Mesenchymal stem cell (in vitro differentiated cells and primary cell): ENCODE results near the gene GPSM1.

Experiments used
- DNase-seq: peaks from one replicate; pipeline ENCODE4 v3.0.0-alpha.2; 2013
- H2AFZ ChIP-seq: one replicate; pipeline ENCODE4 v1.6.1; 2013; ENCODE audit warnings: low read depth, mild to moderate bottlenecking, control low read depth, inconsistent platforms, low read length, moderate library complexity
- H2AK5ac ChIP-seq: 2 replicates; pipeline ENCODE4 v1.6.1; 2013; ENCODE audit warnings: low read length, moderate library complexity, mild to moderate bottlenecking, inconsistent platforms; ENCODE audit not compliant: severe bottlenecking
- H2BK120ac ChIP-seq: one replicate; pipeline ENCODE4 v1.6.1; 2013; ENCODE audit warnings: low read depth, mild to moderate bottlenecking, inconsistent platforms, low read length, moderate library complexity
- H2BK12ac ChIP-seq, 2 experiments: one replicate each; pipeline ENCODE4 v1.6.1; 2013; ENCODE audit warnings: inconsistent platforms in 2 of 2, low read length in 2 of 2, mild to moderate bottlenecking in 2 of 2, moderate library complexity in 2 of 2, control low read depth in 1 of 2
- H2BK15ac ChIP-seq: one replicate; pipeline ENCODE4 v1.6.1; 2013; ENCODE audit warnings: mild to moderate bottlenecking, low read depth, inconsistent platforms; ENCODE audit not compliant: poor library complexity, severe bottlenecking
- H2BK5ac ChIP-seq: 2 replicates; pipeline ENCODE4 v1.6.1; 2013; ENCODE audit warnings: low read depth, mild to moderate bottlenecking, low read length, control low read depth, inconsistent platforms; ENCODE audit not compliant: poor library complexity, severe bottlenecking
- H3K14ac ChIP-seq, 2 experiments: one replicate each; pipeline ENCODE4 v1.6.1; 2013; ENCODE audit warnings: inconsistent platforms in 2 of 2, low read length in 2 of 2, control low read depth in 1 of 2, mild to moderate bottlenecking in 1 of 2, moderate library complexity in 1 of 2
- H3K18ac ChIP-seq, 2 experiments: one replicate each; pipeline ENCODE4 v1.6.1; 2013; ENCODE audit warnings: inconsistent platforms in 2 of 2, low read length in 2 of 2, control low read depth in 1 of 2, low read depth in 1 of 2, mild to moderate bottlenecking in 1 of 2
- H3K23ac ChIP-seq, 2 experiments: one replicate each; pipeline ENCODE4 v1.6.1; 2013; ENCODE audit warnings: inconsistent platforms in 2 of 2, low read length in 2 of 2, mild to moderate bottlenecking in 2 of 2, moderate library complexity in 2 of 2, control low read depth in 1 of 2
- H3K27ac ChIP-seq: 2 replicates; pipeline ENCODE4 v1.5.1; 2013; ENCODE audit warnings: mild to moderate bottlenecking, moderate library complexity, low read length, control low read depth, inconsistent platforms; ENCODE audit not compliant: poor library complexity, severe bottlenecking
- H3K27me3 ChIP-seq, 2 experiments: 2 replicates each; pipeline versions ENCODE4 v1.6.1 to v1.7.0; 2013; ENCODE audit warnings: low read length in 2 of 2, mild to moderate bottlenecking in 2 of 2, moderate library complexity in 2 of 2, control low read depth in 1 of 2, inconsistent platforms in 1 of 2; ENCODE audit not compliant: control insufficient read depth in 1 of 2, insufficient read depth in 1 of 2
- H3K36me3 ChIP-seq, 2 experiments: 2 replicates each; pipeline versions ENCODE4 v1.6.1 to v1.7.0; 2013; ENCODE audit warnings: low read length in 2 of 2, control low read depth in 1 of 2, inconsistent platforms in 1 of 2, low read depth in 1 of 2, mild to moderate bottlenecking in 1 of 2; ENCODE audit not compliant: insufficient read depth in 2 of 2, control insufficient read depth in 1 of 2
- H3K4ac ChIP-seq, 2 experiments: one replicate each; pipeline ENCODE4 v1.6.1; 2013; ENCODE audit warnings: inconsistent platforms in 2 of 2, low read length in 2 of 2, mild to moderate bottlenecking in 2 of 2, moderate library complexity in 2 of 2, control low read depth in 1 of 2, low read depth in 1 of 2
- H3K4me1 ChIP-seq: 2 replicates; pipeline ENCODE4 v1.6.1; 2013; ENCODE audit warnings: low read depth, low read length, control low read depth; ENCODE audit not compliant: control insufficient read depth, insufficient read depth
- H3K4me2 ChIP-seq: 2 replicates; pipeline ENCODE4 v1.6.1; 2013; ENCODE audit warnings: low read length, mild to moderate bottlenecking, inconsistent platforms; ENCODE audit not compliant: poor library complexity, severe bottlenecking
- H3K4me3 ChIP-seq, 2 experiments: 2 replicates each; pipeline versions ENCODE4 v1.5.1 to v1.7.0; 2013; ENCODE audit warnings: low read length in 2 of 2, mild to moderate bottlenecking in 2 of 2, control low read depth in 1 of 2, low read depth in 1 of 2; ENCODE audit not compliant: insufficient read depth in 1 of 2
- H3K79me1 ChIP-seq: replicated peaks from 2 replicates; pipeline ENCODE4 v1.6.1; 2013; ENCODE audit warnings: mild to moderate bottlenecking, control low read depth, low read length, inconsistent platforms; ENCODE audit not compliant: poor library complexity, severe bottlenecking
- H3K9ac ChIP-seq: 2 replicates; pipeline ENCODE4 v1.7.0; 2013; ENCODE audit warnings: mild to moderate bottlenecking, low read length, moderate library complexity
- H3K9me3 ChIP-seq: 2 replicates; pipeline ENCODE4 v1.7.0; 2013; ENCODE audit warnings: mild to moderate bottlenecking, low read length; ENCODE audit not compliant: control insufficient read depth
- H4K8ac ChIP-seq: one replicate; pipeline ENCODE4 v1.6.1; 2013; ENCODE audit warnings: inconsistent platforms, mild to moderate bottlenecking, low read length, moderate library complexity
- H4K91ac ChIP-seq: one replicate; pipeline ENCODE4 v1.6.1; 2013; ENCODE audit warnings: mild to moderate bottlenecking, low read length, inconsistent platforms
- WGBS: methylation state at CpG from one replicate; pipeline ENCODE4 v1.1.7; 2013; ENCODE audit warnings: mixed read lengths; 5-methylcytosine and 5-hydroxymethylcytosine counted together

GPSM1 gene

GRCh38 chr9:136300866-136301265 is 26.5 kb upstream of the GPSM1 start:
- H2AFZ ChIP-seq: no peak overlapping the region
- no peak overlapping the region for H3K4ac ChIP-seq
- peaks cover 6% of the 10 kb centered on the region for H3K4me1 ChIP-seq
- H2BK12ac ChIP-seq: no peak overlapping the region
- no peak overlapping the region for H4K91ac ChIP-seq
- no peak overlapping the region for H3K14ac ChIP-seq
- no peak overlapping the region for H4K8ac ChIP-seq
- no peaks in the 10 kb centered on the region for H3K79me1 ChIP-seq
- peaks cover 4 to 69% of the 10 kb centered on the region in 2 experiments for H3K27me3 ChIP-seq
- no peak overlapping the region for H2AK5ac ChIP-seq
- 88% methylated on average over 12 of the region's 13 CpGs for WGBS
- H3K9me3 ChIP-seq: no peaks in the 10 kb centered on the region
- no peaks in the 10 kb centered on the region for H3K36me3 ChIP-seq
- H3K18ac ChIP-seq: no peak overlapping the region
- H2BK15ac ChIP-seq: no peak overlapping the region
- no peak overlapping the region for H2BK5ac ChIP-seq
- no peak overlapping the region for H3K27ac ChIP-seq
- no peak overlapping the region for H3K9ac ChIP-seq
- H3K4me3 ChIP-seq: no peak overlapping the region
- no peak overlapping the region for H2BK120ac ChIP-seq
- no peak overlapping the region for H3K4me2 ChIP-seq
- H3K23ac ChIP-seq: no peak overlapping the region
- DNase-seq: no peak

- Histone ChIP-seq H4K8ac (no peak overlapping the region), H3K4me2 (no peak overlapping the region), H2BK15ac (no peak overlapping the region), H3K27me3 (peaks cover 4 to 69% of the 10 kb centered on the region in 2 experiments), H2BK5ac (no peak overlapping the region), H2BK12ac (no peak overlapping the region), H3K9ac (no peak overlapping the region), H3K79me1 (no peaks in the 10 kb centered on the region), H2AK5ac (no peak overlapping the region), H3K23ac (no peak overlapping the region), H3K4ac (no peak overlapping the region), H3K27ac (no peak overlapping the region), H3K4me1 (peaks cover 3% of the 10 kb centered on the region), H4K91ac (no peak overlapping the region), H3K18ac (no peak overlapping the region), H3K14ac (no peak overlapping the region), H2BK120ac (no peak overlapping the region), H2AFZ (no peak overlapping the region), H3K4me3 (no peak overlapping the region), H3K36me3 (no peaks in the 10 kb centered on the region), H3K9me3 (no peaks in the 10 kb centered on the region)
- no peak for DNase-seq
- 88% methylated on average over 12 of the region's 12 CpGs for WGBS
Measured at GRCh38 chr9:136302527-136302926, 24.8 kb upstream of the GPSM1 start.

DNA sequence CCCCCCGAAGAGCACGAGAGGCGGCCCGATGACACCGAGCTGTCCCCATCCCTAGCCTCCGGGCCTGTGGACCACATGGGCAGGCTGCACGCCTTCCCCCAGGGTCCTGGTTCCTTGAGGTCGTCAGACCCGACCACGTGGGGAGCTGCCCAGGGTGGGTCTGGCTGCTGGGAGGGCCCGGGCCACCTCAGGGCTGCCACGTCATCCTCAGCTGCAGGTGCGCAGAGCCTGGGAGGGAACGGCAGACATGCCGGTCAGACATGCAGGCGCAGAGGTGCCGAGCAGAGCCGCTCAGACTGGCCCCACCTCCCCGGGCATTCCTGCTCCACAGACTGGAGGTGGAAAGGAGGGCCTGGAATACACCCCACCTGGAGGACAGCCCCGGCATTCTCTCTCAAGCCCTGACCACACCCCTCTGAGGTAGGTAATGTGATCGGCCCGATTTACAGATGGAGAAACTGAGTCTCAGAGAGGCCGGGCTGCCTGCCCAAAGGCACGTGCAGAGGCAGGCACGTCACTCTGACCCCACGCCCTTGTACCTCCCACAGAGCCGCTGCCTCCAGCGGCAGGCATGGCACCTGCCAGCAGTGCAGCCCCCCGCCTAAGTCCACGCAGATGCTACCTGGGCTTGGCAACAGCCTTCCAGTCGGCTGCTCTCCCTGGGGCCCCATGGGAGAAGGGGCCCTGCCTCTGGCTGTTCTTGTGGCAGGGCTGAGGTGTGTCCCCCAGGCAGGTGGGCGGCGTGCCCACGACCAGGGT is 24.1 kb upstream of the GPSM1 start:
- H3K27me3 ChIP-seq: peaks cover 4 to 70% of the 10 kb centered on the region in 2 experiments
- no peak overlapping the region for H3K27ac ChIP-seq
- H3K4me3 ChIP-seq: no peak overlapping the region
- H2BK15ac ChIP-seq: no peak overlapping the region
- H3K14ac ChIP-seq: no peak overlapping the region
- H2BK5ac ChIP-seq: no peak overlapping the region
- no peaks in the 10 kb centered on the region for H3K36me3 ChIP-seq
- H3K4ac ChIP-seq: no peak overlapping the region
- DNase-seq: no peak
- peaks cover 3% of the 10 kb centered on the region for H3K4me1 ChIP-seq
- H2AFZ ChIP-seq: no peak overlapping the region
- no peak overlapping the region for H4K8ac ChIP-seq
- H3K79me1 ChIP-seq: no peaks in the 10 kb centered on the region
- H3K4me2 ChIP-seq: no peak overlapping the region
- H3K23ac ChIP-seq: no peak overlapping the region
- no peak overlapping the region for H2BK120ac ChIP-seq
- no peaks in the 10 kb centered on the region for H3K9me3 ChIP-seq
- H2AK5ac ChIP-seq: no peak overlapping the region
- no peak overlapping the region for H3K18ac ChIP-seq
- peak overlapping the region; percentile 1 for H4K91ac ChIP-seq
- H3K9ac ChIP-seq: no peak overlapping the region
- no peak overlapping the region for H2BK12ac ChIP-seq
- 90% methylated on average over 34 of the region's 34 CpGs for WGBS

DNA sequence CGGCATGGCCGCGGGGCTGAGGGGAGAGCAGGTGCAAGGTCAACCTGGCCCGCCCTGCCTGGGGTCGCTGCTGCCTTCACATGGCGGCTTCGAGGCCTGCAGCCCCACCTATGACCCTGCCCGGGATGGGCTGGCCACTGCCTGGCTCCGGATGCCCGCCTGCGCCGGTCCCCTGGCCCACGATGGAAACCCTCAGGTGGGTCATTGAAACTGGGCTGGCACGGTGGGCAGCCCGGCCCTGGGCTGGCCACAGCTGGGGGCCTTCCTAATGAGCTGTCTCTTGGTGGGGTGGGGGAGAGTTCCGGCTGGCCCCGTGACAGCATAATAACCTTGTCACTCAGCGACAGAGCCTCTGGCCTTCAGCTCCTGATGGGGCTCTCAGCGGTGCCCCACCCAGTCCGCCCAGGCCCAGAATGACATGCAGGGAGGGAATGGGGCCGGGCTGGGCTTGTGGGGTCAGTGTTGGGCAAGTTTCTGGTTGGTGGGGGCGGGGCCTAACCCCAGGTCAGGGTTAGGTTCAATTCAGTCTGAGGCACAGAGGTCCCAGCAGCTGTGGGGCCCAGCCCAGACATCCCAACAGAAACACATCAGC is 23.4 kb upstream of the GPSM1 start, which contains the start of gene CCDC187:
Gene CCDC187, minus strand, starts transcription at position 270 of the 592 bp plus-strand sequence. Its CDS starts 264 bp downstream, at position 6.
- H4K8ac ChIP-seq: no peak within 1 kb of the TSS

More for the DNA sequence above, 23.4 kb upstream of the GPSM1 start, which contains the start of gene CCDC187:
- WGBS: 85% methylated on average over 22 of the region's 22 CpGs
- H3K36me3 ChIP-seq: no peaks in the 10 kb centered on the region
- H3K4ac ChIP-seq: no peak within 1 kb of the TSS
- no peak for DNase-seq
- H3K18ac ChIP-seq: no peak within 1 kb of the TSS
- no peaks in the 10 kb centered on the region for H3K79me1 ChIP-seq
- H3K9ac ChIP-seq: no peak within 1 kb of the TSS
- H3K14ac ChIP-seq: no peak within 1 kb of the TSS
- no peak within 1 kb of the TSS for H3K27ac ChIP-seq
- peaks cover 4 to 66% of the 10 kb centered on the region in 2 experiments for H3K27me3 ChIP-seq
- no peak within 1 kb of the TSS for H2BK15ac ChIP-seq
- no peak within 1 kb of the TSS for H2BK12ac ChIP-seq
- no peak within 1 kb of the TSS for H3K23ac ChIP-seq
- peaks cover 4% of the 10 kb centered on the region for H3K4me1 ChIP-seq
- H2BK120ac ChIP-seq: no peak within 1 kb of the TSS
- H3K4me2 ChIP-seq: no peak within 1 kb of the TSS
- no peak within 1 kb of the TSS for H3K4me3 ChIP-seq
- no peaks in the 10 kb centered on the region for H3K9me3 ChIP-seq
- no peak within 1 kb of the TSS for H2AFZ ChIP-seq
- H2BK5ac ChIP-seq: no peak within 1 kb of the TSS
- H2AK5ac ChIP-seq: no peak within 1 kb of the TSS
- H4K91ac ChIP-seq: peak within 1 kb of the TSS; percentile 1
